Gastroesophageal sphincter (tissue), 4 donors: Measurements from ENCODE around the gene DNAJC2. TPM values are rescaled to one million over a fixed set of nuclear protein-coding genes. Genes with fewer than 3 reads are reported as not detected.

Experiments used
- ATAC-seq: fragments of 150-250 bp; one replicate; pipeline ENCODE4 v1.9.1; 2016; ENCODE audit warnings: mild to moderate bottlenecking, moderate library complexity
- H3K27ac ChIP-seq, 4 donors: fragments of 200-600 bp; sonication (generic) in 3 of 4; 1 replicate in 3 of 4; 2 replicates in 1 of 4; pipeline ENCODE4 v1.5.1; 2016 to 2019
- H3K27me3 ChIP-seq: fragments of 200-600 bp; sonication (generic); one replicate; pipeline ENCODE4 v1.5.1; 2019
- H3K36me3 ChIP-seq, 2 donors: fragments of 200-600 bp; sonication (generic); one replicate each; pipeline ENCODE4 v1.5.1; 2019; ENCODE audit warnings: control low read depth in 1 of 2
- H3K4me1 ChIP-seq, 3 donors: fragments of 200-600 bp; sonication (generic); 1 replicate in 2 of 3; 2 replicates in 1 of 3; pipeline ENCODE4 v1.5.1; 2016 to 2019; ENCODE audit warnings: control low read depth in 2 of 3
- H3K4me3 ChIP-seq, 2 donors: fragments of 200-600 bp; sonication (generic); one replicate each; pipeline ENCODE4 v1.5.1; 2019; ENCODE audit warnings: mild to moderate bottlenecking in 1 of 2, moderate library complexity in 1 of 2
- H3K9me3 ChIP-seq, 3 donors: fragments of 200-600 bp; sonication (generic); one replicate each; pipeline ENCODE4 v1.5.1; 2017 to 2019; ENCODE audit warnings: control low read depth in 2 of 3
- CTCF ChIP-seq, 4 experiments: fragments of 200-600 bp in 2 of 4; fragments of 450-650 bp in 2 of 4; sonication (generic) in 1 of 4; IDR thresholded peaks; one replicate each; pipeline ENCODE4 v1.5.1; 2017 to 2019; ENCODE audit warnings: antibody characterized with exemption in 4 of 4, mild to moderate bottlenecking in 2 of 4, moderate library complexity in 2 of 4
- EP300 ChIP-seq: sonication (generic); formaldehyde crosslinking; IDR thresholded peaks from one replicate; pipeline ENCODE4 v1.6.1; 2017; ENCODE audit warnings: antibody characterized with exemption, mild to moderate bottlenecking
- POLR2A ChIP-seq, 2 donors: fragments of 450-650 bp; IDR thresholded peaks; one replicate each; pipeline ENCODE4 v1.6.1; 2017; ENCODE audit warnings: antibody characterized with exemption in 2 of 2, mild to moderate bottlenecking in 2 of 2, moderate library complexity in 1 of 2
- POLR2AphosphoS5 ChIP-seq: sonication (generic); formaldehyde crosslinking; IDR thresholded peaks from one replicate; pipeline ENCODE4 v1.6.1; 2017; ENCODE audit warnings: antibody characterized with exemption
- WGBS, 2 donors: methylation state at CpG; one replicate each; pipeline ENCODE4 v1.1.5; 2018; ENCODE audit warnings: low coverage in 1 of 2; 5-methylcytosine and 5-hydroxymethylcytosine counted together
- total RNA-seq, 4 donors: library from RNA; depleted of rRNA; stranded (reverse); fragments of >200 nt; gene quantifications; one replicate each; pipeline ENCODE4 v1.1.0, GENCODE V29; 2016

DNAJC2 gene
- total RNA-seq, 4 donors from 2014 or later: 8.4 to 15.6 (median 12.7) TPM

DNA sequence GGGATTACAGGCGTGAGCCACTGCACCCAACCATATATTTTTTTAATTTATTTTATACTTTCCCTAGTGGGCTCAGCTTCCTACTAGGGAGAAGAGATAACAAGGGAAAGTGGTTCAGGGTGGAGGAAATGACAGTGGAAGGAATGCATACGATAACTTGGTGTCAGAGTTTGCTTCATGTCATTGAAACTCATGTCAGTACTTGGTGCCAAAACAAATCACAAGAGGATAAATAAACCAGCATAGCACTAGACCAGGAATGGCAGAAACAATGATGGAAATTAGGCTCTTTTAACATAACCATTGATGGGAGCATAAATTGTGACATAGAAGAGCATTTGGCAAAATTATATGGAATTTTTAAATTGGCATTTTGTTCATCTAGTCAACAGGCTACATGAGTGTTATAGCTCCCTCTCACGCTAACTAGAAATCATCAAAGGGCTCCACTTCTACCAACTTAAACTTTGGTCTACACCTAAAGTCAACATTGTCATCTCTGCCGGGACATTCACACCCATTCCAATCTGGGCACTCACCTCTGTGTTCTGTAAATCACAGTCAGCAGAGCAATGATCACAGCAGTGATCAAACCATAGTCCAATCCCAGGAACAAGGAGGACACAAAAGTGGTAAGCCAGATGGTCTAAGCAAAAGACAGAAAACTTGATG lies 44.0 kb upstream of the DNAJC2 start:
- 67 to 89% methylated on average over 2 to 4 of the region's 4 CpGs for WGBS, 2 donors
- Histone ChIP-seq H3K4me1 (no peaks in the 10 kb centered on the region), H3K4me3 (no peak overlapping the region), H3K27ac (no peak overlapping the region), H3K9me3 (no peaks in the 10 kb centered on the region), H3K36me3 (no peaks in the 10 kb centered on the region), H3K27me3 (peaks cover 7% of the 10 kb centered on the region)
- no peak for ATAC-seq
- TF ChIP-seq POLR2AphosphoS5 (no peak), EP300 (no peak), CTCF (IDR thresholded peaks at IDR 0.05) (no peak), POLR2A (IDR thresholded peaks at IDR 0.05) (no peak)

DNA sequence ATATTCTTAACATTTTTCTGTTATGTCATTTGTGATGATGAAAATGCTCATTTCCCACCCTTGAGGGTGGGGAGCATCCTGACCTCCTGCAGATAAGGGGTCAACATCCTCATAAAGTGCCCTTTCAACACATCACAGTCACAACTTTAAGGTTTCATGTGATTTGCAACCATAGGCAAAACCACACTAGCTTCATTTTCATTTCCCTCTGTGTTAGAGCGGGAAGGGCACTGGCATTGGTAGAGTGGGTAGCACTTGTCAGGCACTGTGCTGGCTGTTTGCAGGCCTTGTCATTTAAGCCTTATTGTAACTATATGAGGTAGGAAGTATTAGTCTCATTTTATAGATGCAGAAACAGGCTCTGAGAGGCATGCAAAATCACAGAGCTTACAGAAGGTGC lies 42.7 kb upstream of the DNAJC2 start:
- no peak for ATAC-seq
- H3K27me3 ChIP-seq: peaks cover 7% of the 10 kb centered on the region
- TF ChIP-seq POLR2AphosphoS5: no peak
- TF ChIP-seq CTCF (IDR thresholded peaks at IDR 0.05): no peak
- no peak for TF ChIP-seq EP300
- no peak for TF ChIP-seq POLR2A (IDR thresholded peaks at IDR 0.05)
- no peaks in the 10 kb centered on the region for H3K9me3 ChIP-seq
- no peaks in the 10 kb centered on the region for H3K36me3 ChIP-seq
- no peak overlapping the region for H3K27ac ChIP-seq
- no peaks in the 10 kb centered on the region for H3K4me1 ChIP-seq
- no peak overlapping the region for H3K4me3 ChIP-seq
- WGBS, 2 donors: 64% methylated on average over 1 of the region's 1 CpG; no CpG with 5 or more reads in 1 of the 2 donors

DNA sequence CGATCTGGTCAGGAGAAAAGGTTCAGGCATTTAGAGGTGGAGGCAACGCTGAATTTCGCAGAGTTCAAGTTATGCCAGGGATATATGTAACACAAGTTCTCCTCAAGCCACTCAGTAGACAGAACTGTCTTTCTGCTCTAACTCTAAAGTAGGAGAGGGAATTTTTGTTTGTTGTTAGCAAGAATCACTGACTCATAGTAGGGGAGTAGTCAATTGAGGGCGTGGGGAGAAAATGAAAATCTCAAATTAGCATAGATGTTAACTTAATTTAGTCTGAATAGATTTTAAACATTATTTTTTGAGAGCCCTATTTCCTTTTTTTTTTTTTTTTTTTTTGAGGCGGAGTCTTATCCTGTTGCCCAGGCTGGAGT lies 37.5 kb upstream of the DNAJC2 start:
- H3K27ac ChIP-seq: no peak overlapping the region
- no peak for ATAC-seq
- TF ChIP-seq CTCF (IDR thresholded peaks at IDR 0.05) (no peak), POLR2AphosphoS5 (no peak), EP300 (no peak), POLR2A (IDR thresholded peaks at IDR 0.05) (no peak)
- H3K4me3 ChIP-seq: no peak overlapping the region
- H3K9me3 ChIP-seq: no peaks in the 10 kb centered on the region
- no peaks in the 10 kb centered on the region for H3K36me3 ChIP-seq
- H3K4me1 ChIP-seq: no peaks in the 10 kb centered on the region
- H3K27me3 ChIP-seq: peaks cover 8% of the 10 kb centered on the region
- WGBS, 2 donors: 85 to 86% methylated on average over 4 to 5 of the region's 5 CpGs

DNA sequence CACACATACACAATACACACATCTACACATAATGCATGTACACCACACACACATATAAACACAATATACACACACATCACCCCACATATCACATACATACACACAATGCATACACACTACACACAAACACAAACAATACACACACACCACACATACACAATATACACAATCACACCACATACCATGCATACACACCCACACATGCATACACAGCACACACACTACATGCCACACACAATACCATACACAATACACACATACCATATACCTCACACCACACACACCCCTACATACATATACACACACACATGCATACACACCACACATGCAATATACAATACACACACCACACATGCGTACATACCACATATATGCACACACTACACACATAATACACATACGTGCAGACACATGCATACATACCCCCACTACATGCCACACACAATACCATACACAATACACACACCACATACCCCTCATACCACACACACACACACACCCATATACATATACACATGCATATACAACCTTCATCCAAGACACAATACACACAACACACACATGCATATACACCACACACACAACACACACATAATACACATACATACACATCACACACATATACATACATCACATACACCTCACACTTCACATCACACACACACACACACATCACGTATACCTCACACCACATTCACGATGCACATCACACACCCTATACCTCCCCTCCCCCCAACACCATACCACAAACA lies 36.9 kb upstream of the DNAJC2 start:
- Histone ChIP-seq H3K4me3 (no peak overlapping the region), H3K27ac (no peak overlapping the region), H3K4me1 (no peaks in the 10 kb centered on the region), H3K27me3 (peaks cover 8% of the 10 kb centered on the region), H3K9me3 (no peaks in the 10 kb centered on the region), H3K36me3 (no peaks in the 10 kb centered on the region)
- 76 to 84% methylated on average over 4 of the region's 4 CpGs for WGBS, 2 donors
- no peak for TF ChIP-seq EP300
- no peak for TF ChIP-seq POLR2AphosphoS5
- TF ChIP-seq CTCF (IDR thresholded peaks at IDR 0.05): no peak
- TF ChIP-seq POLR2A (IDR thresholded peaks at IDR 0.05): no peak
- ATAC-seq: no peak
